Right kidney (tissue), 9 donors: Measurements from ENCODE around the gene VPS33A.
"Not testable (repeated sequence)": the region's sequence is repeated elsewhere in the genome, so short reads cannot be mapped to it uniquely, and the experiment has no call there.

Experiments
- DNase-seq: peaks from one replicate; pipeline ENCODE4 v3.0.0-alpha.2; 2016
- long read RNA-seq, 8 donors: transcript quantifications; one replicate each; lab custom pipeline, GENCODE V29; 2026

VPS33A gene
- long read RNA-seq, donor 1, partial matches to known transcripts: 0 of 1 reads
- long read RNA-seq, donor 1, other reads (novel, unspliced or antisense): 0 of 1 reads
- long read RNA-seq, donor 2, full-length matches to known transcripts: 2 of 2 reads
- long read RNA-seq, donor 2, partial matches to known transcripts: 0 of 2 reads
- long read RNA-seq, donor 2, other reads (novel, unspliced or antisense): 0 of 2 reads
- long read RNA-seq, donor 3: 0 reads
- long read RNA-seq, donor 4, partial matches to known transcripts: 0 of 1 reads
- long read RNA-seq, donor 4, other reads (novel, unspliced or antisense): 0 of 1 reads
- long read RNA-seq, donor 5, full-length matches to known transcripts: 6 of 6 reads
- long read RNA-seq, donor 5, partial matches to known transcripts: 0 of 6 reads
- long read RNA-seq, donor 5, other reads (novel, unspliced or antisense): 0 of 6 reads
- long read RNA-seq, donor 6, full-length matches to known transcripts: 7 of 7 reads
- long read RNA-seq, donor 6, partial matches to known transcripts: 0 of 7 reads
- long read RNA-seq, donor 6, other reads (novel, unspliced or antisense): 0 of 7 reads
- long read RNA-seq, donor 7, full-length matches to known transcripts: 1 of 1 reads
- long read RNA-seq, donor 7, partial matches to known transcripts: 0 of 1 reads
- long read RNA-seq, donor 7, other reads (novel, unspliced or antisense): 0 of 1 reads
- long read RNA-seq, donor 8, full-length matches to known transcripts: 1 of 1 reads
- long read RNA-seq, donor 8, partial matches to known transcripts: 0 of 1 reads
- long read RNA-seq, donor 8, other reads (novel, unspliced or antisense): 0 of 1 reads

- peak; percentile 89 for DNase-seq
Observed at GRCh38 chr12:122266230-122266901, at the start of gene VPS33A. Gene VPS33A, minus strand, starts transcription at chr12:122266494. Its CDS starts 86 bp downstream, at chr12:122266408.

- DNase-seq: no peak
Observed at GRCh38 chr12:122312926-122313325, 46.6 kb upstream of the VPS33A start.

- no peak for DNase-seq
Observed at GRCh38 chr12:122311696-122312095, 45.4 kb upstream of the VPS33A start.

DNA sequence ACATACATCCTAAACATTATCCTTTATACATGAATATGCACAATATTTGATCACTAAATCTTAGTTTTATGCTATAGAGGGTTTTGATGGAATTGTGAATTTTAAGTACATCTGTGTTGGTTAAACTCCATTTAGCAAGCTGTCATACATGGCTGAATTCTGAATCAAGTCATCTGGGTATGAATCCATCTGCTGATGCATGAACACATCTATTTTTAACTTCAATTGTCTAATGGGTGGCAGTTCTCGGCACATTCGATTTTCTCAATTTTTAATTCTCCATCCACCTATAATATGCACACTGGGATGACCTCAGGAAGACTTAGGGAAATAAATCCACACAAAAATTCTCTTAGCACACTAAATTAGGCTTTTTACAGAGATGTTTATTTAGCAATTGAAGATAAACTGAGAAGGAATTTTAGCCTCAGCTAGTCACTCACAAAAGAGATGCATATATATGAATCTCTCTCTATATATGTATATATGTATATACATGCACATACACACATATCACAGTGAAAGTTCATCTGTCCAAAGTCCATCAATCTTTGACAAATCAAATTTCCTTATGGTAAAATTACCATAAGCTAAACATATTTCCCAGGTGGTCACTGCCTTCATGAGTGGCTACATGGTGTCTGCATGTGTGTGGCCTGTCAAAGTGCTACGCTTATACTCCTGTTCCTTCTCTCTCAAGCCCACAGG is 44.5 kb upstream of the VPS33A start:
- no peak for DNase-seq

DNA sequence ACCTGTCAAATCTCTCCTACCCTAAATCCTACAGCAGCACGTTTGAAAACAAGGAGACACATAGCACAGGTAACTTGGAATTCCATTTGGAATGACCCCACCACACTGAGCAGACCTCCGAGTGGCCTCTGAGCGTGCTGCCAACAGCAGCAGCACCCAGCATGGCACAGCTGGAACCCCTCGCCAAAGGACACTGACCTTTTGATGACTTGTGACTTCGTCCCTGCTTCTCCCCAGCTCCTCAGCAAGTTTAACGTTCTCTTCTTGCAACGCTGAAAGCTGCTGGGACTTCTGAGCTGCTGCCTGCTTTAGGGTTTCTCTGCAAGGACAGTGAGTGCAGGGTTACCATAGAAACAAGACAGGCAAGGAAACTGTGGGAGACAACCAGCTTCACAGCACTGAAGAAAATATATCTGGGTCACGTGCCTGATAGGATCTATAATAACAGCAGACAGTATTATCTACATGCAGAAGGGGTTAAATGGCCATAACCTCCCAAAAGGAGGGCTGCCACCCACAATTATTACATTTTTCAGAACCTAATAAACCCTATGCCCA is 43.3 kb upstream of the VPS33A start:
- no peak for DNase-seq

GRCh38 chr12:122308811-122309210 is 42.5 kb upstream of the VPS33A start:
- DNase-seq: no peak

DNA sequence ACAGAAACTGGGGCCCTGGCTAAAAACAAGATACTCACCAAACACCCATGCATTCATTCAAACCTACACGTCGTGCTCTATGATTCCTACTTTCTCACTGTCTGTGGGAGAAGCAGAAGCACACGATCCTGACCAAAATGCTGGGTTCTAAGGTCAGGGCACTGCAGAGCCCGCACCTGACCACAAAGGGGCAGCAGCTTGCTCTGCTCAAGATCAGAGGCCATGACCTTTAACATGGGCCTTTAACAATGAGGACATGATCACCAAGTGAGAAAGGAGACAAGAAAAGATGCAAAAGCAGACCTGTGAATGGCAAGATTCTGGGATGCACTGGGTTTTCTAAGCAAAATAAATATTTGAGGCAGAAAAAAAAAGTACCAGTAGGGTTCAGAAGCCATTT is 40.1 kb upstream of the VPS33A start:
- no peak for DNase-seq

DNA sequence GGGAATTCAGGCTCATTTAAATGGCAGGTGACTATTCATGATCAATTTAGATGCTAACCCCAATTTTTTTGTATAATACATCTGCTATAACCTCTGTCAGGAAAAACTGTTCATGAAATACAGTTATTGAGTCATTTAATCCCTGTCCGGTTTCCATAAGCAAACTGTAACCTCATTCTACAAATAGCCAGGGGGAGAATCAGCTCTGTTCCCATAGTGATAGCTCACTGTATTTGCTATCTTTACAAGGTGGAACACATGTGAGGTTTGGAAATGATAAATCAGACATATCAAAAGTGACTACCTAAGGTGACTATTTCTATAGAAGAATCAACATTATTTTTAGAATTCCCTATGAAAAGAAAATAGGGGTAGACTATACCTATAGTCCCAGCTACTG is 38.6 kb upstream of the VPS33A start:
- DNase-seq: no peak

DNA sequence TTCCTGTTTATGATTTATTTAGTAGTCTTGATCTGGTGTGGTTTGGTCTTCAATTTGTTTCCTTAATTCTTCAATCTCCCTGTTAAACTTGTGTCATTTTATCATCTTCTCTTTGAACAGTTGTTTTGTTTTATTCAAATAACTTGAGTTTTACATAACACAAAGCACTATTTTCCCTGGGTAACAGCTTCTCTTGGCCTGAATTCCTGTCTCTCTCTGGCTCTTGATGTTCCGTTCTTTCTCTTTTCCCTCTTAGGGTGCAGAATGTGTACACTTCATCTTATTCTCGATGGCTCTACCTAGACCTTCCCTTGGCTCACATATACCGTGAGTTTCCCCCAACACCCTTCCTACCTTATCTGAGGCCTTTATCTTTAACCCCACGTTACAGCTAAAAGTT is 36.8 kb upstream of the VPS33A start:
- no peak for DNase-seq

- no peak for DNase-seq
Observed at GRCh38 chr12:122298071-122298748, 31.9 kb upstream of the VPS33A start.

GRCh38 chr12:122297494-122297893 is 31.2 kb upstream of the VPS33A start:
- no peak for DNase-seq

DNA sequence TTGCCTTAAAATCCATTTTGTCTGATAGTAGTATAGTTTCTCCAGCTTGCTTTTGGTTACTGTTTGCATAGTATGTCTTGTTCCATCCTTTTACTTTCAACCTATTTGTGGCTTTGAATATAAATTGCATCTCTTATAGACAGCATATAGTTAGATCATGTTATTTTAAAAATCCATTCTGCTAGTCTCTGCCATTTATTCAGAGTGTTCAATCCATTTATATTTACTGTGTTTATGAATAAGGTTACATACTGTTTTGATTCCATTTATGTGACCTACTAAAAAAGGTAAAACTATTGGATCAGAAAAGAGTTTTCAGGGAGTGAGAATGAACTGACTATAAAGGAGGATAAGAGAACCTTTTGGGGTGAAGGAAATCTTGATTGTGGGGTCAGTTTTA is 29.6 kb upstream of the VPS33A start:
- no peak for DNase-seq

DNA sequence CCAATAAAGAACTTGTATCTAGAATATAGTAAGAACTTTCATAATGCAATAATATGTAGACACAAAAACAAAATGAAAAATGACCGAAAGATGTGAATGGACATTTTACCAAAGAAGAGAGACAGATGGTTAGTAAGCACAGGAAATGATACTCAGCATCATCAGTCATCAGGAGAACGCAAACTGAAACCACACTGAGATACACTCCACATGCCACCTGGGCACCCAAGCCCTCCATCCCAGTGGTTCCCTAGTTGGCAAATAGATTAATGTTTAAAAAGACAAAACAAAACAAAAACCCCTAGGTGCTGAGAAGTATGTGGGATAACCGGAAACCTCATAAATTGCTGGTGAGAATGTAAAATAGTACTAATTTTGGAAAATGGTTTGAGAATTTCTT is 26.8 kb upstream of the VPS33A start:
- no peak for DNase-seq

- DNase-seq: no peak
Observed at GRCh38 chr12:122291431-122291830, 25.1 kb upstream of the VPS33A start.

DNA sequence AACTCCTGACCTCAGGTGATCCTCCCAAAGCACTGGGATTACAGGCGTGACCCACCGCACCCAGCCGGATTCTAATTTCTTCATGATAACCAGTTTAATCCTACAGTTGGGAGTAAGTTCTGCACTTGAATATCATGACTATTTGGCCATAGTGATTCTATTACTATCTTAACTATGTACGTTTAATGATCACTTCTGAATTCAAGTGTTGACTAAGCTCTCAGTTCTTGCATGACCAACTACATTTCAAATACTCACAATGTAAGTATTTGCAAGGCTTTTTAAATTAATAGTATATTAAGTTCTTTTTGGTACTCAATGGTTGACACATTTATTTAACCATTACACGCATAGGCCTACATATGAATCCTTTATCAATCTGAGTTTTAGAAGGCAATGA is 17.4 kb upstream of the VPS33A start:
- no peak for DNase-seq

DNA sequence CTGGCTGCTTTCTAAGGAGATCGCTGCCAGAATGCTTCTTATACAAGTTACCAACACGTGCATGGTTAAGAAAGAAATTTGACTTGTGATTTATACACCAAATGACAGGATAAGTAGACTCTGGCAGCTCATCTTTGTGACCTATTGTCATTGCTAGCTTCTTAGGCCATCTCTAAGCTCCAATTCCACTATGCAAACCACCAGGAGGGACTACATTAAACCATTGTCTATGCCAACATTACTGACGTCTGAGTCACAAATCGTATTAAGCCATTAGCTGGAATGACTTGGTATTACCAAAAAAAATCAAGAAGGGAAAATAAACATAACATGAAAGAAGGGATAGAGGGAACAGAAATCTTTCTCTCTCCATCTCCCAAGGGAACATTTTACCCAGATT is 15.8 kb upstream of the VPS33A start:
- DNase-seq: no peak

- no peak for DNase-seq
Observed at GRCh38 chr12:122276242-122276641, 9.9 kb upstream of the VPS33A start.

DNA sequence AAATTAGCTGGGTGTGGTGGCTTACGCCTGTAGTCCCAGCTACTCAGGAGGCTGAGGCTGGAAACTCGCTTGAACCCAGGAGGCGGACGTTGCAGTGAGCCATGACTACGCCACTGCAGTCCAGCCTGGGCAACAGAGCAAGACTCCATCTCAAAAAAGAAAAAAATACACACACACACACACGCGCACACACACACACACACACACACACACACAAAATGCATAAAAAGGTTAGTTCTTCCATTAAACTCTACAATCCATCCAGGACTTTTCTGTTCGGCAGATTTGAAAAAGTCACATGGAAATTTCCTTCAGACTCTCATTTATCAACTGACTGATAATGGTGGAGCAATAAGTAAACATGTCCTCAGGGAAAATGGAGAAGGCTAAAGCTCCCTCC is 9.2 kb upstream of the VPS33A start:
- DNase-seq: no peak

DNA sequence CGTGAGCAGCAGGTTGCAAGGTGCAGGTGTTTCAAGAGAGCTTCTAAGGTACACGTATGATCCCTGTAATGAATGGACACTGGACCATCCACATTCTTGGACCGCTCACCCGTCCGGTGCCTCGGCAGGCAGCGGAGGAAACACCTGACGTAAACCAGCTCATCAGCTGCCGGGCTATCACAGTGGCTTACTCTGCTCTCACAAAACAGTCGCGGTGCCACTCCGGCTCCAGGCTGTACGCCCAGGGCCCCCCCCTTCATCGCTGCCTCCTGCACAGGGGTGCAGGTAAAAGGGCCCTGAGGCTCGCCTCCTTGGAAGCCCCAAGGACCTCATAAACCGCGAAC is 436 bp downstream of the VPS33A start:
- no peak for DNase-seq

DNA sequence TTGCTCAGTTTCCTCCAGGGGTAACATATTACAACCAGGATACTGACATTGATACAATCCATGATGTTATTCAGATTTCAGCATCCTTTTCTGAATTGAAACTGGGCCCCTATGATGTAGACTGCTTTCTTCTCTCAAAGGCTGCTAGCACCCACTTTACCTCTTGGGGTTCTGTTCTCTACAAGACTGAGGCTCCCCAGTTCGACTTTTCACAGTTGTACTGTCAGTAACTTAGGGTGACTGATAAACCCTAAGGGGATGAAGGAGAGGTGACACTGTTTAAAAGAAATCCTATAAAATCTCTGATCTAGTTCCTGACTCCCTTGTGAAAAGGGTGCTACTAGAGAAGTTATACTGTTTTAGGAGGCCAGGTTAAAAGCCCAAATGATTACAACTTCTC is 818 bp downstream of the VPS33A start:
- DNase-seq: no peak

DNA sequence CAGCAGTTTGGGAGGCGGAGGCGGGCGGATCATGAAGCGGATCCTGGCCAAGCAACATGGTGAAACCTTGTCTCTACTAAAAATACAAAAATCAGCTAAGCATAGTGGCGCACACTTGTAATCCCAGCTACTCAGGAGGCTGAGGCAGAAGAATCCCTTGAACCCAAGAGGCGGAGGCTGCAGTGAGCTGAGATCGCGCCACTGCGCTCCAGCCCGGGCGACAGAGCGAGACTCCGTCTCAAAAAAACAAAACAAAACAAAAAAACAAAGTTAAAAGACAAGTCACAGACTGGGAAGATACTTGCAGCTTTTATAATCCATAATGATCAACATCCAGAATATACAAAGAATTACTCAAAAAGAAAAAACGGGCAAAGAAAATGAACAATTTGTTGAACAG is 5.6 kb downstream of the VPS33A start:
- not testable (repeated sequence) for DNase-seq

DNA sequence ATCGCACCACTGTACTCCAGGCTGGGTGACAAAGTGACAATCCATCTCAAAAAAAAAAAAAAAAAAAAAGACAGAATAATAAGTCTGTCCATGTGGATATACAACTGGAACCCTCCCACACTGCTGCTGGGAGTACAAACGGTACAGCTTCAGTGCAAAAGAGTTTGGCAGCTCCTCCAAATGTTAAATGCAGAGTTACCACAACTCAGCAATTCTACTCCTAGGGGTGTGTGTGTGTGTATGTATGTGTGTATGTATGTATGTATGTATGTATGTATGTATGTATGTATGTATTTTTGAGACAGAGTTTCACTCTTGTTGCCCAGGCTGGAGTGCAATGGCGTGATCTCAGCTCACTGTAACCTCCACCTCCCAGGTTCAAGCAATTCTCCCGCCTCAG is 7.4 kb downstream of the VPS33A start:
- DNase-seq: not testable (repeated sequence)
